HFF-Myc (cell line): ENCODE results near the gene RAPGEF3.

Experiments used
- DNase-seq: peaks from one replicate; pipeline ENCODE4 v3.0.0-alpha.2; 2011; ENCODE audit warnings: low read depth; ENCODE audit errors: extremely low read depth
- H3K4me3 ChIP-seq: replicated peaks from 2 replicates; pipeline ENCODE4 v1.5.1; 2011; ENCODE audit warnings: low read depth, mild to moderate bottlenecking, control low read depth, low read length
- CTCF ChIP-seq: IDR thresholded peaks from 2 replicates; pipeline ENCODE4 v1.5.1; 2012; ENCODE audit warnings: mild to moderate bottlenecking, low read depth, low read length, control low read depth; ENCODE audit errors: missing control alignments

The RAPGEF3 gene

GRCh38 chr12:47763481-47764346 is 5.0 kb upstream of the RAPGEF3 start:
- DNase-seq = no peak
- TF ChIP-seq CTCF = no peak
- no peak overlapping the region for H3K4me3 ChIP-seq

- no peak overlapping the region for H3K4me3 ChIP-seq
- no peak for TF ChIP-seq CTCF
- DNase-seq = no peak
Measured at GRCh38 chr12:47762850-47763465, 4.3 kb upstream of the RAPGEF3 start.

GRCh38 chr12:47758584-47758833 is 171 bp downstream of the RAPGEF3 start:
- peak overlapping the region; percentile 55 for H3K4me3 ChIP-seq
- DNase-seq = no peak
- TF ChIP-seq CTCF = no peak

GRCh38 chr12:47757840-47758583 is 668 bp downstream of the RAPGEF3 start:
- H3K4me3 ChIP-seq = peak overlapping the region; percentile 55
- no peak for DNase-seq
- no peak for TF ChIP-seq CTCF

- no peak for TF ChIP-seq CTCF
- no peak overlapping the region for H3K4me3 ChIP-seq
- no peak for DNase-seq
Measured at GRCh38 chr12:47757364-47757839, 1.3 kb downstream of the RAPGEF3 start.

- no peak for TF ChIP-seq CTCF
- no peak for DNase-seq
- no peak overlapping the region for H3K4me3 ChIP-seq
Measured at GRCh38 chr12:47755655-47756562, 2.8 kb downstream of the RAPGEF3 start.
